T-helper 2 cell treated with Interferon-gamma antibody and Interleukin-4, amounts not matched to agents 100 ng/mL and 5 ng/mL, for 36 hours (primary cell): Measurements from ENCODE around the gene KCNJ2. TPM values are rescaled to one million over a fixed set of nuclear protein-coding genes. Genes with fewer than 3 reads are reported as not detected.

Experiments
- intact Hi-C: fragments of 100-400 bp; cut with micrococcal nuclease; formaldehyde crosslinking; loops from one replicate; pipeline ENCODE4 v1.15.1; 2023
- total RNA-seq: library from RNA; stranded (reverse); gene quantifications from 2 replicates; pipeline ENCODE4 v1.2.3, GENCODE V29; 2022

The KCNJ2 gene
- total RNA-seq, 1 donor from 2014 or later = 0.32 TPM

GRCh38 chr17:70201872-70202419, 32.6 kb downstream of the KCNJ2 start:
- intact Hi-C loops = no loop called here

- intact Hi-C loops = no loop called here
These were observed 33.5 kb downstream of the KCNJ2 start for GRCh38 chr17:70202840-70203239.

- intact Hi-C loops = no loop called here
These were observed 35.1 kb downstream of the KCNJ2 start for GRCh38 chr17:70204431-70204830.

- intact Hi-C loops = no loop called here
These were observed 36.1 kb downstream of the KCNJ2 start for GRCh38 chr17:70205401-70205800.

GRCh38 chr17:70206361-70207010, 37.2 kb downstream of the KCNJ2 start:
- intact Hi-C loops = no loop called here

GRCh38 chr17:70207184-70207583, 37.9 kb downstream of the KCNJ2 start:
- intact Hi-C loops = no loop called here

GRCh38 chr17:70208080-70208794, 38.9 kb downstream of the KCNJ2 start:
- intact Hi-C loops = no loop called here

GRCh38 chr17:70208825-70209555, 39.7 kb downstream of the KCNJ2 start:
- intact Hi-C loops = no loop called here

GRCh38 chr17:70215656-70216055, 46.3 kb downstream of the KCNJ2 start:
- intact Hi-C loops = no loop called here

GRCh38 chr17:70217571-70217970, 48.2 kb downstream of the KCNJ2 start:
- intact Hi-C loops = no loop called here

- intact Hi-C loops = no loop called here
These were observed 55.9 kb downstream of the KCNJ2 start for GRCh38 chr17:70225276-70225675.

Other genes starting within 250 kb of the KCNJ2 start
- not detected in 2 replicates for gene KCNJ16, start 94.3 kb upstream of the KCNJ2 start, total RNA-seq